MCF 10A (cell line): Measurements from ENCODE around the gene GTF3C2. TPM values are rescaled to one million over a fixed set of nuclear protein-coding genes. Genes with fewer than 3 reads are reported as not detected.

ENCODE experiments used
- BruUV-seq: library from RNA; stranded (reverse); fragments of 400-500 nt; replicated peaks from 2 replicates; lab custom pipeline; 2021; lab: Mats Ljungman, UMichigan
- CTCF ChIA-PET: fragments of 300-600 bp; sonication (Branson Sonifier 250); formaldehyde crosslinking; extraction: SDS; loops from one replicate; lab custom pipeline; 2021; ENCODE audit warnings: antibody characterized with exemption, inconsistent platforms; lab: Yijun Ruan, JAX
- POLR2A ChIA-PET: fragments of 300-600, 350-650 bp; sonication (Branson Sonifier 250); formaldehyde crosslinking; extraction: SDS; loops from one replicate; lab custom pipeline; 2020; ENCODE audit warnings: antibody characterized with exemption, inconsistent platforms; lab: Yijun Ruan, JAX
- DNase-seq: peaks from one replicate; pipeline ENCODE4 v3.0.0-alpha.2; 2018; ENCODE audit not compliant: unreplicated experiment
- H3K27ac Mint-ChIP-seq: one replicate; pipeline ENCODE4 v1.8.0; 2022; ENCODE audit warnings: mild to moderate bottlenecking, low read depth, mixed read lengths; ENCODE audit not compliant: unreplicated experiment
- H3K27me3 Mint-ChIP-seq: one replicate; pipeline ENCODE4 v1.8.0; 2022; ENCODE audit warnings: mixed read lengths; ENCODE audit not compliant: insufficient read depth, unreplicated experiment
- H3K36me3 Mint-ChIP-seq: one replicate; pipeline ENCODE4 v1.8.0; 2022; ENCODE audit warnings: mild to moderate bottlenecking, moderate library complexity, mixed read lengths; ENCODE audit not compliant: insufficient read depth, unreplicated experiment
- H3K4me1 Mint-ChIP-seq: one replicate; pipeline ENCODE4 v1.8.0; 2022; ENCODE audit warnings: mixed read lengths; ENCODE audit not compliant: insufficient read depth, unreplicated experiment
- H3K4me3 Mint-ChIP-seq: one replicate; pipeline ENCODE4 v1.8.0; 2022; ENCODE audit warnings: mild to moderate bottlenecking, moderate library complexity, mixed read lengths; ENCODE audit not compliant: unreplicated experiment
- H3K9me3 Mint-ChIP-seq: one replicate; pipeline ENCODE4 v1.8.0; 2022; ENCODE audit warnings: mixed read lengths; ENCODE audit not compliant: unreplicated experiment
- CTCF ChIP-seq: fragments of 200-600 bp; IDR thresholded peaks from one replicate; pipeline ENCODE4 v1.8.0; 2022; ENCODE audit warnings: antibody characterized with exemption, mild to moderate bottlenecking; ENCODE audit not compliant: unreplicated experiment
- intact Hi-C: fragments of 100-400 bp; cut with micrococcal nuclease; formaldehyde crosslinking; loops from 2 replicates; pipeline ENCODE4 v1.14.1; 2022
- total RNA-seq: library from RNA; stranded (reverse); gene quantifications from 2 replicates; pipeline ENCODE4 v1.2.3, GENCODE V29; 2022

GTF3C2 gene
- total RNA-seq, 1 experiment from 2014 or later: 47.8 TPM

GRCh38 chr2:27284996-27285395 is 71.6 kb downstream of the GTF3C2 start:
- ChIA-PET POLR2A (interaction anchor here (0.6 kb wide), 1 partner anchor 178 kb away, joined by 3 read pairs; no protein-coding TSS in a partner anchor), CTCF (interaction anchor here (0.5 to 5.3 kb wide), 3 partner anchors 11 to 186 kb away, joined by 3 to 39 read pairs (median 3); no protein-coding TSS in a partner anchor)
- Mint-ChIP-seq H3K4me1 (peaks cover 12% of the 10 kb centered on the region), H3K4me3 (no peak overlapping the region), H3K27ac (no peak overlapping the region), H3K9me3 (no peaks in the 10 kb centered on the region), H3K36me3 (no peaks in the 10 kb centered on the region), H3K27me3 (no peaks in the 10 kb centered on the region)
- TF ChIP-seq CTCF: no peak
- intact Hi-C loops: loop anchor here (10.0 kb wide), 1 partner anchor 70 kb away; the partner anchor contains the start of genes ATRAID, CAD and SLC5A6
- no TSS peak for BruUV-seq
- DNase-seq: no peak

GRCh38 chr2:27282892-27283291 is 73.7 kb downstream of the GTF3C2 start:
- intact Hi-C loops: loop anchor here (10.0 kb wide), 1 partner anchor 68 kb away; the partner anchor contains the start of genes ATRAID, CAD and SLC5A6
- H3K27me3 Mint-ChIP-seq: peaks cover 7% of the 10 kb centered on the region
- DNase-seq: no peak
- no TSS peak for BruUV-seq
- no peak overlapping the region for H3K4me3 Mint-ChIP-seq
- CTCF ChIA-PET: interaction anchor here (0.6 to 7.2 kb wide), 12 partner anchors 12 to 321 kb away, joined by 3 to 96 read pairs (median 5); partner anchors contain the start of gene SLC30A3
- H3K9me3 Mint-ChIP-seq: no peaks in the 10 kb centered on the region
- H3K4me1 Mint-ChIP-seq: peaks cover 12% of the 10 kb centered on the region
- H3K27ac Mint-ChIP-seq: no peak overlapping the region
- no peak for TF ChIP-seq CTCF
- POLR2A ChIA-PET: interaction anchor here (0.6 to 4.1 kb wide), 7 partner anchors 11 to 231 kb away, joined by 3 to 22 read pairs (median 3); partner anchors contain the start of genes AGBL5 and OST4
- no peaks in the 10 kb centered on the region for H3K36me3 Mint-ChIP-seq

- H3K4me1 Mint-ChIP-seq: peaks cover 12% of the 10 kb centered on the region
- no peaks in the 10 kb centered on the region for H3K36me3 Mint-ChIP-seq
- ChIA-PET CTCF (interaction anchor here (0.6 to 7.2 kb wide), 17 partner anchors 9 to 320 kb away, joined by 3 to 96 read pairs (median 3); partner anchors contain the start of gene SLC30A3), POLR2A (interaction anchor here (0.6 to 4.1 kb wide), 5 partner anchors 11 to 230 kb away, joined by 3 to 22 read pairs (median 3); partner anchors contain the start of gene OST4)
- H3K4me3 Mint-ChIP-seq: no peak within 1 kb of the TSS
- H3K27me3 Mint-ChIP-seq: peaks cover 16% of the 10 kb centered on the region
- no peak within 1 kb of the TSS for H3K27ac Mint-ChIP-seq
- no peak for TF ChIP-seq CTCF
- H3K9me3 Mint-ChIP-seq: no peaks in the 10 kb centered on the region
- intact Hi-C loops: loop anchor here (10.0 kb wide), 1 partner anchor 67 kb away; the partner anchor contains the start of genes ATRAID, CAD and SLC5A6
- no TSS peak for BruUV-seq
- no peak for DNase-seq
Observed at GRCh38 chr2:27281855-27282559, 74.6 kb downstream of the GTF3C2 start, which contains the start of gene TRIM54. Gene TRIM54 (plus strand): TSS chr2:27282429. CDS start chr2:27282732, 303 bp downstream.

- no peak overlapping the region for H3K27ac Mint-ChIP-seq
- H3K36me3 Mint-ChIP-seq: no peaks in the 10 kb centered on the region
- ChIA-PET POLR2A (interaction anchor here (0.9 to 4.1 kb wide), 2 partner anchors 12 to 65 kb away, joined by 3 to 22 read pairs; partner anchors contain the start of gene CAD), CTCF (interaction anchor here (0.6 to 7.2 kb wide), 15 partner anchors 9 to 320 kb away, joined by 3 to 96 read pairs (median 4); partner anchors contain the start of gene SLC30A3)
- H3K4me1 Mint-ChIP-seq: peaks cover 12% of the 10 kb centered on the region
- peaks cover 20% of the 10 kb centered on the region for H3K27me3 Mint-ChIP-seq
- DNase-seq: no peak
- no TSS peak for BruUV-seq
- H3K4me3 Mint-ChIP-seq: no peak overlapping the region
- intact Hi-C loops: loop anchor here (10.0 kb wide), 1 partner anchor 67 kb away; the partner anchor contains the start of genes ATRAID, CAD and SLC5A6
- TF ChIP-seq CTCF: no peak
- no peaks in the 10 kb centered on the region for H3K9me3 Mint-ChIP-seq
Observed at GRCh38 chr2:27281442-27281841, 75.1 kb downstream of the GTF3C2 start.
